HEK293T (cell line): ENCODE results near the gene CENPL.
"Not testable (repeated sequence)": the region's sequence is repeated elsewhere in the genome, so short reads cannot be mapped to it uniquely, and the experiment has no call there.

Experiments
- CTCF ChIA-PET: fragments of 350-600 bp; formaldehyde crosslinking; extraction: SDS; loops from one replicate; lab custom pipeline; 2021; ENCODE audit warnings: antibody characterized with exemption, inconsistent platforms; lab: Yijun Ruan, JAX
- POLR2A ChIA-PET: fragments of 350-600 bp; formaldehyde crosslinking; extraction: SDS; loops from one replicate; lab custom pipeline; 2020; ENCODE audit warnings: antibody characterized with exemption, inconsistent platforms; lab: Yijun Ruan, JAX
- DNase-seq: peaks from one replicate; pipeline ENCODE4 v3.0.0; 2012; ENCODE audit warnings: mixed read lengths; ENCODE audit errors: extremely low spot score
- ARNT ChIP-seq: fragments of 450-650 bp; IDR thresholded peaks from 2 replicates; pipeline ENCODE4 v1.6.1; 2017; ENCODE audit warnings: mild to moderate bottlenecking
- BHLHE40 ChIP-seq: fragments of 450-650 bp; IDR thresholded peaks from 2 replicates; pipeline ENCODE4 v1.6.1; 2016; ENCODE audit warnings: mild to moderate bottlenecking, moderate library complexity, borderline replicate concordance
- CTBP1 ChIP-seq: fragments of 450-650 bp; IDR thresholded peaks from 2 replicates; pipeline ENCODE4 v1.6.1; 2016; ENCODE audit warnings: borderline replicate concordance
- ELF4 ChIP-seq: fragments of 450-650 bp; IDR thresholded peaks from 2 replicates; pipeline ENCODE4 v1.6.1; 2017; ENCODE audit warnings: antibody characterized with exemption
- FOXA1 ChIP-seq: fragments of 450-650 bp; IDR thresholded peaks from 2 replicates; pipeline ENCODE4 v1.6.1; 2016; ENCODE audit warnings: mild to moderate bottlenecking
- FOXK2 ChIP-seq: fragments of 450-650 bp; IDR thresholded peaks from 2 replicates; pipeline ENCODE4 v1.6.1; 2016; ENCODE audit warnings: mild to moderate bottlenecking
- FOXM1 ChIP-seq: fragments of 450-650 bp; IDR thresholded peaks from 2 replicates; pipeline ENCODE4 v1.6.1; 2017; ENCODE audit warnings: mild to moderate bottlenecking, borderline replicate concordance
- HDGF ChIP-seq: fragments of 450-650 bp; IDR thresholded peaks from 2 replicates; pipeline ENCODE4 v1.6.1; 2017; ENCODE audit warnings: antibody characterized with exemption, borderline replicate concordance
- L3MBTL2 ChIP-seq: fragments of 450-650 bp; conservative IDR thresholded peaks from 2 replicates; pipeline ENCODE4 v1.6.1; 2016; ENCODE audit warnings: mild to moderate bottlenecking
- LEF1 ChIP-seq: fragments of 450-650 bp; IDR thresholded peaks from 2 replicates; pipeline ENCODE4 v1.6.1; 2017; ENCODE audit warnings: mild to moderate bottlenecking, borderline replicate concordance
- NFRKB ChIP-seq: fragments of 450-650 bp; IDR thresholded peaks from 2 replicates; pipeline ENCODE4 v1.6.1; 2016; ENCODE audit warnings: mild to moderate bottlenecking, moderate library complexity
- PKNOX1 ChIP-seq: fragments of 450-650 bp; IDR thresholded peaks from 2 replicates; pipeline ENCODE4 v1.6.1; 2016
- SP1 ChIP-seq: fragments of 450-650 bp; IDR thresholded peaks from 2 replicates; pipeline ENCODE4 v1.6.1; 2017
- SUZ12 ChIP-seq: fragments of 450-650 bp; IDR thresholded peaks from 2 replicates; pipeline ENCODE4 v1.6.1; 2016; ENCODE audit warnings: mild to moderate bottlenecking
- TARDBP ChIP-seq: fragments of 450-650 bp; IDR thresholded peaks from 2 replicates; pipeline ENCODE4 v1.6.1; 2016
- ZNF384 ChIP-seq: fragments of 450-650 bp; IDR thresholded peaks from 2 replicates; pipeline ENCODE4 v1.6.1; 2016

Gene CENPL

GRCh38 chr1:173859547-173859946, 34.9 kb upstream of the CENPL start:
- CTCF ChIA-PET, DNase-seq: not testable (repeated sequence)
- POLR2A ChIA-PET, result interaction anchor here (0.8 kb wide), 1 partner anchor 430 kb away, joined by 3 read pairs; no protein-coding TSS in a partner anchor
- TF ChIP-seq ELF4, result 0 out of 2 replicates have a peak, but pooled peaks have one; percentile 10

GRCh38 chr1:173857363-173857917, 32.8 kb upstream of the CENPL start:
- ChIA-PET CTCF (no interaction called here), POLR2A (interaction anchor here (2.2 kb wide), 1 partner anchor 10 kb away, joined by 5 read pairs; the partner anchor contains the start of gene GAS5)
- DNase-seq, result no peak
- no peak for TF ChIP-seq L3MBTL2
- TF ChIP-seq SP1, result no peak
- no peak for TF ChIP-seq SUZ12
- no peak for TF ChIP-seq FOXA1
- no peak for TF ChIP-seq BHLHE40
- TF ChIP-seq FOXM1, result no peak
- no peak for TF ChIP-seq CTBP1
- no peak for TF ChIP-seq LEF1
- TF ChIP-seq HDGF, result no peak

GRCh38 chr1:173856903-173857302, 32.2 kb upstream of the CENPL start:
- CTCF ChIA-PET, result no interaction called here
- POLR2A ChIA-PET, result interaction anchor here (2.2 kb wide), 1 partner anchor 11 kb away, joined by 5 read pairs; the partner anchor contains the start of gene GAS5
- TF ChIP-seq NFRKB (no peak), HDGF (no peak), SP1 (no peak), ZNF384 (no peak), BHLHE40 (no peak), CTBP1 (no peak), TARDBP (no peak), SUZ12 (no peak), PKNOX1 (no peak), ELF4 (no peak), ARNT (no peak), FOXA1 (no peak), FOXK2 (no peak)
- no peak for DNase-seq

GRCh38 chr1:173856014-173856413, 31.3 kb upstream of the CENPL start:
- ChIA-PET CTCF (no interaction called here), POLR2A (no interaction called here)
- TF ChIP-seq TARDBP (no peak), ZNF384 (no peak), FOXK2 (no peak), LEF1 (no peak), ARNT (no peak), SUZ12 (no peak), ELF4 (no peak), SP1 (no peak), NFRKB (no peak), HDGF (no peak), FOXM1 (no peak), PKNOX1 (no peak), CTBP1 (no peak), BHLHE40 (no peak), FOXA1 (no peak), L3MBTL2 (no peak)
- no peak for DNase-seq

- ChIA-PET CTCF (no interaction called here), POLR2A (interaction anchor here (2.0 kb wide), 1 partner anchor 15 kb away, joined by 8 read pairs; the partner anchor contains the start of genes GAS5 and ZBTB37)
- DNase-seq, result no peak
- no peak for TF ChIP-seq SUZ12
- no peak for TF ChIP-seq CTBP1
- no peak for TF ChIP-seq L3MBTL2
- no peak for TF ChIP-seq TARDBP
- no peak for TF ChIP-seq PKNOX1
- no peak for TF ChIP-seq NFRKB
Observed at GRCh38 chr1:173853074-173853473, 28.4 kb upstream of the CENPL start.

- POLR2A ChIA-PET, result interaction anchor here (0.8 to 2.0 kb wide), 4 partner anchors 10 to 28 kb away, joined by 3 to 12 read pairs (median 3); partner anchors contain the start of genes DARS2, GAS5 and ZBTB37
- TF ChIP-seq ELF4 (no peak), SUZ12 (no peak), SP1 (no peak), L3MBTL2 (no peak), ARNT (no peak), NFRKB (no peak), CTBP1 (no peak), FOXA1 (no peak), FOXM1 (no peak), LEF1 (no peak), ZNF384 (no peak)
- no peak for DNase-seq
- CTCF ChIA-PET, result no interaction called here
Observed at GRCh38 chr1:173852105-173852504, 27.4 kb upstream of the CENPL start.

- ChIA-PET CTCF (no interaction called here), POLR2A (no interaction called here)
- TF ChIP-seq TARDBP (no peak), FOXA1 (no peak)
- no peak for DNase-seq
Observed at GRCh38 chr1:173832748-173833147, 8.1 kb upstream of the CENPL start.
